Measurements from ENCODE around the gene ANKRD11.

Gene ANKRD11

DNA sequence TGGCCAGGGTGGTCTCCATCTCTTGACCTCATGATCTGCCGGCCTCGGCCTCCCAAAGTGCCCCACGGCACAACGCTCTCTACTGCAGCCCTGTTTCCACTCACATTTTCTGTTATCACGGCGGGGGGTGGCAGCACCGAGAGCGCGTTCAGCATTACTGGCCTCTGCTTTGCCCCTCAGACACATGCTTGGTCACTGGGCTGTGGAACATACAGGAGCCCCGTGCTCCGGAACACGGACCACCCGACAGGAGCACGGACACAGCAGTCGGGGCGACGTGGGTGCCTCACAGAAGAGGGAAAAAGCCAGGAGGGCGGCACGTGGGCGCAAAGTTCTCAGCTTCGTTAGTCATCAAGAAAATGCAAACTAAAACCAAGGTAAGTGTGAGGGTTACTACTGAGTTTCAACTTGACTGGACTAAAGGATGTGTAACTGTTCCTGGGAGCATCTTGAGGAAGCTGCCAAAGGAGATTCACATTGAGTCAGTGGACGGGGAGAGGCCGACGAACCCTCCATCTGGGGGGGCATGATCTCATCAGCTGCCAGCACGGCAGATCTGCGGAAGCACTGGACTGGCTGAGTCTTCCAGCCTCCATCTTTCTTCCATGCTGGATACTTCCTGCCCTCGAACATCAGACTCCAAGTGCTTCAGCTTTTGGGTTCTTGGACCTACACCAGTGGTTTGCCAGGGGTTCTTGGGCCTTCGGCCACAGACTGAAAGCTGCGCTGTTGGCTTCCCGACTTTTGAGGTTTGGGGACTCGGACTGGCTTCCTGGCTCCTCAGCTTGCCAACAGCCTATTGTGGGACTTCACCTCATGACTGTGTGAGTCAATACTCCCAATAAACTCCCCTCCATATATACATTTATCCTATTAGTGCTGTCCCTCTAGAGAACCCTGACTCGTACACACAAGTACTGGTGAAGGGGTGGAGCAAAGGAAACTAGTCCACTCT is 166.0 kb downstream of the ANKRD11 start:
- no peak for DNase-seq

DNA sequence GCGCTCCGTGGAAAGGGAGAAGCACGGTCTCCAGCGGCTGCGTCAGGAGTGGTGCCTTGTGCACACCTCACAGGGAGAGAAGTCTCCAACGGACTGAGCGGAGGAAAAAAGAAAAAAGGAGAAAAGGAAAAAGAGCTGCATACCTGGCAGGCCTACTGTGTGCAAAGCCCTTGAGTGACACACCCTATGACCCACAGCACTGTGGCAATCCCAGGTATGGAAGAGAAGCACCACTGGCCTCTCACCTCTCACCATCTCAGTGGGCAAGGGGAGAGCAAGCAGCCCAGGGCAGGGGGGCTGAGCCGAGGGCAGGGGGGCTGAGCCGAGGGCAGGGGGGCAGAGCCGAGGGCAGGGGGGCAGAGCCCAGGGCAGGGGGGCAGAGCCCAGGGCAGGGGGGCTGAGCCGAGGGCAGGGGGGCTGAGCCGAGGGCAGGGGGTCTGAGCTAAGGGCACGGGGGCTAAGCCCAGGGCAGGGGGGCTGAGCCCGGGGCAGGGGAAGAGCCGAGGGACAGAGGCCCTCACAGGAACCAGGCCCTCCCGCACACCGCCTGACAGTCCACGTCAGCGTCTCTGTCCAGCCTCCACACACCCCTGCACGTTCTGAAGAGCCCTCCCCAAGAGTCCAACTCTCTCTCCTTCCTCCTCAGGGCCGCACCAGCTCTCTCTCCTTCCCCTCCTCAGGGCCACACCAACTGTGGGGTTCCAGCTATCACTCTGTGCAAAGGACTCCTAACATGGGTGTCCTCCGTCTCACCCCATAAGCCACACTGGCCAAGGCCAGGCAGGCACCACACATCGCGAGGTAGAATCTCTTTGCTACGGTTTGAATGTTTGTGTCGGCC is 167.0 kb downstream of the ANKRD11 start:
- DNase-seq = no peak

DNA sequence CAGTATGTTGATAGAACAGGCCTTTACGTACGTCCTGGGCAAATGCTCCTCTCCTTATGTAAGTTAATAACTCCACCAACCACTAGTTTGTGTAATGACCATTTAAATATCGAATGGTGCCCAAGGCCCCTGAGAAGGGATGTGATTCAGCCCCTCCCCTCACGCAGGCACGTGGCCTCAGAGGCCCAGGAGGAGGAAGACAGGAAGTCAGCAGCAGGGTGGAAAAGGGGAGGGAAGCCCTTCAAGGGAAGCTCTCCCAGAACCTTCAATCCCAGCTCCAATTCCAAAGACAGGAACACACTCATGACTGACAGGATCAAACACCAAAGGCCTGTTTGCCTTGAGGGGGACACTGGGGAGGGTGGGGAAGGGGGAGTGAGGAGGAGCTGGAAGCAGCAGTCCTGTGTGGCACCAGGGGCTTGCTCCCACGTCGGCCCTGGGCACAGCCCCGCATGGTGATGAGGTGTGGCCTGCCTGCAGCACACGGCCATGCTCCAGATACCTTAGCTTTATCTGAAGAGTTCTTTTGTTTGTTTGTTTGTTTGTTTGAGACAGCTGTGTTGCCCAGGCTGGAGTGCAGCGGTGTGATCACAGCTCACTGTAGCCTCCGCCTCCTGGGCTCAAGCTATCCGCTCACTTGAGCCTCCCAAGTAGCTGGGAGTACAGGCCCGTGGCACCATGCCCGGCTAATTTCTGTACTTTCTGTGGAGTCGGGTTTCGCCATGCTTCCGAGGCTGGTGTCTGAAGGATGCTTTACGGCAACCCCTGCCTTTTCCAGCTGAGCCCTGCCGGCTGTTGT is 167.8 kb downstream of the ANKRD11 start:
- no peak for DNase-seq

DNA sequence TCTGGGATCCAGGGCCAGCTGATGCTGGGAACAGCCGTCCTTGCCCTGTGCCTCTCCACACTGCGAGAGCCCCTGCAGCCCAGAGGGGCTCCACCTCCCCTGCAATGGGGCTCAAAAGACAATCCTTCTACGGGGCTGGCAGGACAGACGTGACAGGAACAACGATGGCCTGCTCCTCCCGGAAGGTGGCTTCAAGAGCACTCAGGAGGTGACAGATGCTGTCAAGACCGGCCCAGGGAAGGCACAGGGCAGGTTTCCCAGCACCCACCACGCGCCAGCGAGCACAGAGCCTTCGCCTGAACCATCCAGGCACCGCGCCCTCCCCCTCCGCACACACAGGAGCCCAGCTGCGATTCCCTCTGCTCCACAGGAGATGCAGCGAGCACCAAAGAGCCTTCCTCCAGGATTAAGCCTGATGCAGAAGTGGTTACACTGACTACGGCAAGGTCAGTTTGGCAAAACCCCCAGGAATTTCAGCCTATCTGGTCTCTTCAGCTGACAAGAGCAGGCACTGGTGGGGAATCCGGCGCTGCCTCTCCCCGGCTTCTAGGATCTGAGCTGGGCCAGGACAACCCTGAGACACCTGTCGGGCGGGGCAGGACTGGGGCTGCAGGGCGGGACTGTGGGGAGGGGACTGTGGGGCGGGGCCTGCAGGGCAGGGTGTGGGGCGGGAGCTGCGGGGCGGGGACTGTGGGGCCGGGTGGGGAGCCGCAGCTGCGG is 169.4 kb downstream of the ANKRD11 start:
- peak in 1 of 2 experiments; percentile 58 for DNase-seq

GRCh38 chr16:89319886-89320781 is 170.2 kb downstream of the ANKRD11 start:
- DNase-seq = no peak

GRCh38 chr16:89319631-89319885 is 170.8 kb downstream of the ANKRD11 start:
- no peak for DNase-seq

GRCh38 chr16:89318871-89319630 is 171.3 kb downstream of the ANKRD11 start:
- no peak for DNase-seq

- DNase-seq = no peak
Measured at GRCh38 chr16:89318430-89318758, 172.0 kb downstream of the ANKRD11 start.

- no peak for DNase-seq
Measured at GRCh38 chr16:89317729-89318429, 172.5 kb downstream of the ANKRD11 start.

DNA sequence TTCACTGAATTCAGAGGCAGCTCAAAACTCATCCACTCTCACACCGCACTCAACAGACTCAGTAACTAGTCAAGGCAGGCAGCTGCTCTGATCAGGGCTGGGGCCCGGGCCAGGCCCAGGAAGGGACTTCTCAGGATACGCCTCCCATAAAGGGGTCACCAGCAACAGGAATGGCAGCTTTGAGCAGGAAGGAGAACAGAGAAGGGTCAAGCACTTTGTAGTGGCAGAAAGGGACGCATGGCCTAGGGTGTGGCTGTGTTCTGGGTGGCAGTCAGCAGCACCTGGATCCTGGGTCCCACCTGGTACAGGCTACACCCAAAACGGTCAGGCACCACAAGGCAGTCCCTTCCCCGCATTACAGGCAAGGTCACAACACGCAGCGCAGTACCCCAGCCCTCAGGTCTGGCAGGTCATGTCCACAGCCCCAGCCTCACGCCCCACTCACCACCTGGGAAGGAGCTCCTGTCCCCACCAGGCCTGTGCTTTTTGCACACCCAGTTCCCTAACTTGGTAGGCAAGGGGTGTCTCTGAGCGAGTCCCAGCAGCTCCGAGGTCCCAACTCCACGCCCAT is 173.2 kb downstream of the ANKRD11 start:
- no peak for DNase-seq

GRCh38 chr16:89316701-89317100 is 173.7 kb downstream of the ANKRD11 start:
- DNase-seq = no peak

DNA sequence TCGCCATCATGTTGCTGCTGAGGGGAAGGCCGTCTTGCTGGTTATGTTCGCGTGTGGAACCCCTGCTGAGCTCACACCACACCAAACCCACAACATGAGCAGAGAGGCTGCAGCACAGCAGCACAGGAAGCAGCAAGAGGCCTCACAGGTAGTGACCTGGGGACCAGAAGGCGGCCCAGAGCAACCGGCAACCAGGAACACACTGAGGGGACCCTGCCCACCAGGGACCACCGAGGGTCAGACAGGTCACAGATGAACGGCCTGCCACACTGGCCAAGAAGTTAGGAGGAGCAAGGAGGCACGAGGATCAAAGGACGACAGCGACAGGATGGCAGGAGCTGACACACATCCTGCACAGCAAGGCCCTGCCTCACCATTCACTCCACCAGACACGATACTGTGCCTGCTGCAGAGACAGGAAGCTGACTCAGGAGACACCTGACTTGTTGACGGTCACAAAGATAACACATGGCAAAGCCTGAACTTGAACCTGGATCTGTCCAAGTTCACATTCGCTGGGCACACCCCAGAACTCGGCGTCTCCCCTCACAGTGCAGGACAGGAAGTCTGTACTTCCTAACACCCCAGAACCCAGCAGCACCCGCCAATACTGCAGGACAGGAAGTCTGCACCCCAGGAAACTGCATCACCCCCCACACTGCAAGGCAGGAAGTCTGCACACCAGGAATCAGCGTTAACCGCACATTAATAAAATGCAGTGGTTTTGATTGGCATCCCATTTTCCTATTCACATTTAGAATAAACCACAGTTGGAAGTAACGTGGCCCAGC is 174.4 kb downstream of the ANKRD11 start:
- DNase-seq = no peak

DNA sequence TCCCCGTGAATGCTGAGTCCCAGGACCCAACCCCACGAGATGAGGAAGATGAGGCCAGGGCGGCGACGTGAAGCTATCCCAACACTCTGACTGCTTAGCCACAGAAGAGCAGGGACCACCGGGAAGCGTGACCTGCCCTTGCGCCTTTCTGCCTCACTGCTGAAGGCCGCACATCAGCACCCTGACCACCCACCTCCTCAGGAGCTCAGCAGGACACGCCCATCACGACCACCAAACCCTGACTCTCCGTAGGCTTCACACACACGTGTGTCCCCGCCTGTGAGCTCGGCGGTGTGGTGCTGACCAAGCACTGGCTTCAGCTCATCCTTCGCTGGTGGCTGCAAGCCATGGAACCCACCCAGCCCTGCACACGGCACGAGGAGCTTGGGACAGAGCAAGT is 175.1 kb downstream of the ANKRD11 start:
- DNase-seq = no peak

DNA sequence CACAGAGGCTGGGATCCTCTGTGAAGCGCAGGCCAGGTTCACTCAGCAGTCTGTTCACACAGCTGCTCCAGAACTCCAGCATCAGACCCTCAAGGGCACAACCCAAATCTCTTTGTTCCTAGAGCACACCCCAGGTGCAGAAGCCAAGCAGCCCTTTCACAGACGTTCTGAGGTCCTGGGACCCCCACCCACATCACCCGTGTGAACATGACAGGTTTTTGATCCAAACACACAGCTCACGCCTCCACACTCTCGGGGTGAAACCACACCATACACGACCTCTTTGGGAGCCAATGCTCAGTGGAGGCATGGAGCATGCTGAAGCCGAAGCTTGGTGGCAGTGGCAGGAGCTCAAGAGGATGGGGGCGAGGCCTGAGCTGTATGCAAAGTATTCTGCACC is 175.5 kb downstream of the ANKRD11 start:
- DNase-seq = no peak

GRCh38 chr16:89314357-89314756 is 176.0 kb downstream of the ANKRD11 start:
- DNase-seq = no peak

DNA sequence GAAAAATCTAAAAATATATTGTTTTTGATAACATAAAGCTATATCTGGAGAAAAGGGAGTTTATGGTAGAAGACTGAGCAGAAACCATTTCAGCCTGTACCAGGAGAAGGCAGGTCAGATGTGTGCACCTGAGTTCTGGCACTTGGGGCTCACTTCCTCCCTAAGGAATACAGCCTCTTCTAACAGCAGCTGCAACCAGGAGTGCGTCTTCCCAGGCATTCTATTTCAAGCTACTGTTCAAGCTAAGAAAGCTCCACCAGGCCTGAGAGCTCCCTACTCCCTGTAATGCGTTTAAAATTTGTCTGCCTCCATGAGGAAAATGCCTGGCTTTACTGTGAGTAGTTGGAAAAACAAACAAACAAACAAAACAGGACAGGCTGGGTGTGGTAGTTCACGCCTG is 176.8 kb downstream of the ANKRD11 start:
- DNase-seq = no peak

- DNase-seq = no peak
Measured at GRCh38 chr16:89312598-89313299, 177.6 kb downstream of the ANKRD11 start.

GRCh38 chr16:89312194-89312593 is 178.2 kb downstream of the ANKRD11 start:
- no peak for DNase-seq

All from cerebellar nuclear complex (tissue), 1 donor.